HCT116 (cell line): ENCODE measurements around the gene EEF1AKMT2. TPM values are rescaled to one million over a fixed set of nuclear protein-coding genes. Genes with fewer than 3 reads are reported as not detected.
A peak's percentile ranks its signal among the peaks of the same experiment; 100 is the strongest.

Experiments
- ATAC-seq: fragments of 200-7000 bp; cut with Tn5 transposase; 2 replicates; pipeline ENCODE4 v1.9.1; 2020; ENCODE audit warnings: mild to moderate bottlenecking, moderate library complexity
- BruUV-seq: library from RNA; stranded (reverse); fragments of 400-500 nt; replicated peaks from 2 replicates; lab custom pipeline; 2021; lab: Mats Ljungman, UMichigan
- CTCF ChIA-PET: fragments of 300-600 bp; sonication (Branson Sonifier 250); formaldehyde crosslinking; loops from one replicate; lab custom pipeline; 2021; ENCODE audit warnings: antibody characterized with exemption; lab: Charles Lee
- POLR2A ChIA-PET: fragments of 300-600, 350-600 bp; sonication (Branson Sonifier 250); formaldehyde crosslinking; loops from one replicate; lab custom pipeline; 2021; ENCODE audit warnings: antibody characterized with exemption; lab: Charles Lee
- RAD21 ChIA-PET, 2 experiments: fragments of 300-600 bp; sonication (Branson Sonifier 250); formaldehyde crosslinking; loops; one replicate each; lab custom pipeline; 2023; ENCODE audit warnings: low total read pairs in 2 of 2; ENCODE audit not compliant: uncharacterized antibody in 2 of 2, unreplicated experiment in 2 of 2, low non-redundant PET in 1 of 2; lab: Charles Lee
- DNase-seq: peaks from one replicate; pipeline ENCODE4 v3.0.0-alpha.2; 2010; ENCODE audit warnings: low read depth, low spot score
- H2AFZ ChIP-seq: fragments of 200-600 bp; shearing (Covaris generic), sonication (generic); 2 replicates; pipeline ENCODE4 v1.6.1; 2017; ENCODE audit warnings: low read depth, mixed run types, mixed read lengths, antibody characterized with exemption, low read length; ENCODE audit not compliant: poor library complexity, severe bottlenecking
- H3K27ac ChIP-seq: 2 replicates; pipeline ENCODE4 v1.5.1; 2012; ENCODE audit warnings: low read depth, low read length
- H3K27me3 ChIP-seq: fragments of 200-600 bp; sonication (generic); 2 replicates; pipeline ENCODE4 v1.6.1; 2016; ENCODE audit warnings: mixed run types, low read length, mixed read lengths; ENCODE audit not compliant: insufficient read depth
- H3K36me3 ChIP-seq, 2 experiments: fragments of 200-500 bp in 1 of 2; fragments of 200-600 bp in 1 of 2; sonication (Bioruptor generic) in 1 of 2; sonication (generic) in 1 of 2; 2 replicates each; pipeline versions ENCODE4 v1.5.1 to v1.6.1; 2014 to 2016; ENCODE audit warnings: low read length in 2 of 2, inconsistent platforms in 1 of 2, mixed read lengths in 1 of 2, mixed run types in 1 of 2; ENCODE audit not compliant: insufficient read depth in 2 of 2, control insufficient read depth in 1 of 2
- H3K4me1 ChIP-seq, 2 experiments: fragments of 200-600 bp in 1 of 2; sonication (generic) in 1 of 2; 2 replicates each; pipeline versions ENCODE4 v1.5.1 to v1.6.1; 2012 to 2017; ENCODE audit warnings: low read length in 2 of 2, inconsistent platforms in 1 of 2, mild to moderate bottlenecking in 1 of 2, mixed read lengths in 1 of 2, mixed run types in 1 of 2, moderate library complexity in 1 of 2; ENCODE audit not compliant: insufficient read depth in 2 of 2, control insufficient read depth in 1 of 2
- H3K4me2 ChIP-seq: fragments of 200-600 bp; sonication (generic); 2 replicates; pipeline ENCODE4 v1.6.1; 2017; ENCODE audit warnings: mixed run types, low read length, mixed read lengths
- H3K4me3 ChIP-seq, 2 experiments: fragments of 200-600 bp in 1 of 2; sonication (generic) in 1 of 2; replicated peaks in 1 of 2; 2 replicates each; pipeline ENCODE4 v1.5.1; 2011 to 2016; ENCODE audit warnings: low read length in 2 of 2, control low read depth in 1 of 2, low read depth in 1 of 2, mild to moderate bottlenecking in 1 of 2, mixed read lengths in 1 of 2, mixed run types in 1 of 2
- H3K79me2 ChIP-seq: fragments of 200-600 bp; sonication (generic); 2 replicates; pipeline ENCODE4 v1.6.1; 2017; ENCODE audit warnings: mild to moderate bottlenecking, mixed run types, low read length, moderate library complexity, mixed read lengths; ENCODE audit not compliant: insufficient read depth
- H3K9ac ChIP-seq: fragments of 200-600 bp; sonication (generic); 2 replicates; pipeline ENCODE4 v1.6.1; 2016; ENCODE audit warnings: low read length, mixed read lengths
- H3K9me2 ChIP-seq: fragments of 200-600 bp; sonication (generic), shearing (Covaris generic); 2 replicates; pipeline ENCODE4 v1.6.1; 2017; ENCODE audit warnings: mixed run types, mild to moderate bottlenecking, moderate library complexity; ENCODE audit not compliant: insufficient read depth
- H3K9me3 ChIP-seq, 2 experiments: fragments of 200-500 bp in 1 of 2; fragments of 200-600 bp in 1 of 2; sonication (Bioruptor generic) in 1 of 2; sonication (generic) in 1 of 2; 2 replicates each; pipeline ENCODE4 v1.6.1; 2014 to 2017; ENCODE audit warnings: low read length in 2 of 2, mixed read lengths in 2 of 2, inconsistent platforms in 1 of 2, low read depth in 1 of 2, mild to moderate bottlenecking in 1 of 2, mixed run types in 1 of 2, moderate library complexity in 1 of 2; ENCODE audit not compliant: control insufficient read depth in 1 of 2, insufficient read depth in 1 of 2
- H4K20me1 ChIP-seq: fragments of 200-600 bp; sonication (generic), shearing (Covaris generic); 2 replicates; pipeline ENCODE4 v1.6.1; 2017; ENCODE audit warnings: mixed run types, mild to moderate bottlenecking, moderate library complexity; ENCODE audit not compliant: insufficient read depth
- CBX3 ChIP-seq: IDR thresholded peaks from 2 replicates; pipeline ENCODE4 v1.6.1; 2012; ENCODE audit warnings: low read depth
- CEBPB ChIP-seq: IDR thresholded peaks from 2 replicates; pipeline ENCODE4 v1.6.1; 2012; ENCODE audit warnings: low read depth
- EGR1 ChIP-seq: IDR thresholded peaks from 2 replicates; pipeline ENCODE4 v1.6.1; 2012; ENCODE audit warnings: low read depth
- ELF1 ChIP-seq: IDR thresholded peaks from 2 replicates; pipeline ENCODE4 v1.6.1; 2012; ENCODE audit warnings: low read depth, borderline replicate concordance
- EZH2 ChIP-seq: fragments of 200-600 bp; sonication (generic); IDR thresholded peaks from 2 replicates; pipeline ENCODE4 v1.6.1; 2017; ENCODE audit warnings: antibody characterized with exemption, mixed run types
- POLR2A ChIP-seq: IDR thresholded peaks from 2 replicates; pipeline ENCODE4 v1.7.0; 2011; ENCODE audit warnings: borderline replicate concordance; ENCODE audit not compliant: insufficient read depth, insufficient read length; ENCODE audit errors: extremely low read depth
- POLR2AphosphoS5 ChIP-seq: IDR thresholded peaks from 2 replicates; pipeline ENCODE4 v1.6.1; 2011; ENCODE audit warnings: mild to moderate bottlenecking, low read depth, low read length, moderate library complexity
- RAD21 ChIP-seq: IDR thresholded peaks from 2 replicates; pipeline ENCODE4 v1.6.1; 2012; ENCODE audit warnings: low read depth, mild to moderate bottlenecking
- SIN3A ChIP-seq: IDR thresholded peaks from 2 replicates; pipeline ENCODE4 v1.6.1; 2012; ENCODE audit warnings: low read depth
- SP1 ChIP-seq: IDR thresholded peaks from 2 replicates; pipeline ENCODE4 v1.6.1; 2012; ENCODE audit warnings: low read depth
- SRF ChIP-seq: IDR thresholded peaks from 2 replicates; pipeline ENCODE4 v1.6.1; 2012; ENCODE audit warnings: low read depth
- TCF7L2 ChIP-seq: IDR thresholded peaks from 2 replicates; pipeline ENCODE4 v1.7.0; 2011; ENCODE audit warnings: borderline replicate concordance, inconsistent platforms; ENCODE audit not compliant: insufficient read depth, insufficient read length; ENCODE audit errors: extremely low read depth
- YY1 ChIP-seq: IDR thresholded peaks from 2 replicates; pipeline ENCODE4 v1.6.1; 2011; ENCODE audit warnings: low read length, low read depth, moderate library complexity, mild to moderate bottlenecking; ENCODE audit not compliant: insufficient replicate concordance; ENCODE audit errors: extremely low read depth
- ZNF274 ChIP-seq: fragments of 200-500 bp; sonication (Bioruptor generic); IDR thresholded peaks from 2 replicates; pipeline ENCODE4 v1.6.1; 2014; ENCODE audit warnings: mild to moderate bottlenecking, low read depth, low read length, inconsistent platforms
- intact Hi-C: fragments of 100-400 bp; cut with micrococcal nuclease; formaldehyde crosslinking; loops from 2 replicates; pipeline ENCODE4 v1.10.0; 2022
- total RNA-seq: library from RNA; stranded (reverse); gene quantifications from one replicate; pipeline ENCODE4 v1.2.1, GENCODE V29; 2021; ENCODE audit not compliant: unreplicated experiment
- TF ChIP-seq, protein P1 (sequence below): IDR thresholded peaks from 2 replicates; pipeline ENCODE4 v1.6.1; 2012; ENCODE audit warnings: low read depth
- TF ChIP-seq, protein P2 (sequence below), 3 experiments: fragments of 200-600 bp in 1 of 3; sonication (generic) in 1 of 3; IDR thresholded peaks in 2 of 3; conservative IDR thresholded peaks in 1 of 3; 2 replicates each; pipeline ENCODE4 v1.5.1; 2012 to 2017; ENCODE audit warnings: low read depth in 2 of 3, low read length in 2 of 3, antibody characterized with exemption in 1 of 3, borderline replicate concordance in 1 of 3, control low read depth in 1 of 3, mild to moderate bottlenecking in 1 of 3, mixed read lengths in 1 of 3, mixed run types in 1 of 3, moderate library complexity in 1 of 3; ENCODE audit not compliant: insufficient read depth in 1 of 3
- TF ChIP-seq, protein P3 (sequence below): IDR thresholded peaks from 2 replicates; pipeline ENCODE4 v1.6.1; 2011; ENCODE audit warnings: mild to moderate bottlenecking, low read length, moderate library complexity; ENCODE audit not compliant: insufficient replicate concordance; ENCODE audit errors: extremely low read depth

The EEF1AKMT2 gene
- total RNA-seq, 1 experiment from 2014 or later: 39.6 TPM

DNA sequence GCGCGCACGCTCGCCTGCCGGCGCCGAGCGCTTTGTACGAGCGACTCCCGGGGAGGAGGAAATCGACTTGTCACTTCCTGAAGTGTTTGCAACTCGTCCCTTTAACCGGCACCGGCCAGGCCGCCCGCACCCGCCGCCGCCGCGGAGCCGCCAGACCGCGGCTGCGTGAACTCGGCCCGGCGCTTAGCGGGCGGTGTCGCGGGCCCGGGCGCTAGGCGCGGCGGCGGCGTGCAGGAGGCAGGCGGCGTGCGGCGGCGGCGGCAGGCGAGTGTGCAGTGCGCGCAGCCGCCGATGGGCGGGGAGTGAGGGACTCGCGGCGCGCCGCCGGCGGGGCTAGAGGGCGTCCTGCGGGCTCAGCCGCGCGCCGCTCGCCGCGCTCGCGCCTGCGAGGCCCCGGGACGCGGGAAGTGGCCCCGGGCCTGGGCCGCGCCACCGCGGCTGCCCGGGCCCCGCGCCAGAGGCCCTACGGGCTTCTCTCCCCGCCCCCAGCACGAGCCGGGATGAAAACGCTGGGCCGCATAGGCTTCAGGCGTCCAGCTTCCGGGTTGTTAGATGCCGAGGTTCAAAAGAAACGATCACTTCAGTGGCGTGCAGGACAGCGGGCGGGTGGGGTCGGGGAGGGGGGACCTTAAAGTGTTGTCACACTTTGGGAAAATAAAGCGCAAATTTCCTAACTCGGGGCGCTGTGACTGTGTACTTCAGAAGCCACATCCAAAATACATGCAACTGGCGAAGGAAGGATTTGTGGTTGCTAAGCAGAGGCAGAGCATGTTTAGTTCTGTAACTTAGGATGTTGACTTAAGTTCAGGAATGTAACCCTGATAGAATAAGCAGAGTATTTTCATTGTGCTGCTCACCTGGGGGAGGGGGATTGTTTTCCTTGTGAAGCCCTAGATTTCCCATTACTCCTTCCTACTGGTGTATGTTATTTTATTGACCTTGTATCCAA, 47.3 kb downstream of the EEF1AKMT2 start, which contains the start of gene FAM53B:
FAM53B (minus strand) TSS at position 277 of the 949 bp plus-strand sequence. CDS start 37,665 bp downstream, outside the sequence.
- intact Hi-C loops: loop anchor here (1.0 to 5.0 kb wide), 5 partner anchors 97 to 1162 kb away; partner anchors contain the start of gene OAT
- peak; percentile 56 for DNase-seq
- peak within 1 kb of the TSS; percentile 63 for H3K27ac ChIP-seq
- H3K4me1 ChIP-seq: peaks cover 22 to 36% of the 10 kb centered on the region in 2 experiments
- no peaks in the 10 kb centered on the region for H3K27me3 ChIP-seq
- peak within 1 kb of the TSS; percentile 69 to 72 for H3K4me3 ChIP-seq
- peaks cover 4 to 11% of the 10 kb centered on the region in 2 experiments; a peak in 3 of 4 replicates for H3K36me3 ChIP-seq
- H3K4me2 ChIP-seq: peak within 1 kb of the TSS; percentile 90
- H3K79me2 ChIP-seq: peaks cover 15% of the 10 kb centered on the region; the same call in 1 of the 2 replicates
- no TSS peak for BruUV-seq
- CTCF ChIA-PET: interaction anchor here (1.2 to 3.5 kb wide), 8 partner anchors 11 to 300 kb away, joined by 3 to 27 read pairs (median 5); no protein-coding TSS in a partner anchor
- H3K9me3 ChIP-seq: no peaks in the 10 kb centered on the region
- H3K9me2 ChIP-seq: no peaks in the 10 kb centered on the region
- POLR2A ChIA-PET: interaction anchor here (1.0 kb wide), 1 partner anchor 13 kb away, joined by 3 read pairs; no protein-coding TSS in a partner anchor
- peak within 1 kb of the TSS; percentile 75 for H3K9ac ChIP-seq
- ATAC-seq: peak; percentile 86
- H4K20me1 ChIP-seq: no peaks in the 10 kb centered on the region
- H2AFZ ChIP-seq: no peak within 1 kb of the TSS
- RAD21 ChIA-PET: interaction anchor here in 1 of 2 experiments (0.6 kb wide), 1 partner anchor 135 kb away, joined by 3 read pairs; no protein-coding TSS in a partner anchor
- TF ChIP-seq CEBPB (no peak), RAD21 (no peak), CBX3 (no peak), EZH2 (no peak), YY1 (no peak), POLR2AphosphoS5 (peak; percentile 40; the same call in 1 of the 2 replicates), TCF7L2 (peak; percentile 77), ZNF274 (no peak), ELF1 (no peak; the same call in 1 of the 2 replicates), EGR1 (no peak), SP1 (no peak), POLR2A (peak; percentile 53), SRF (no peak), SIN3A (peak; percentile 67; the same call in 1 of the 2 replicates)
- TF ChIP-seq, protein P1, sequence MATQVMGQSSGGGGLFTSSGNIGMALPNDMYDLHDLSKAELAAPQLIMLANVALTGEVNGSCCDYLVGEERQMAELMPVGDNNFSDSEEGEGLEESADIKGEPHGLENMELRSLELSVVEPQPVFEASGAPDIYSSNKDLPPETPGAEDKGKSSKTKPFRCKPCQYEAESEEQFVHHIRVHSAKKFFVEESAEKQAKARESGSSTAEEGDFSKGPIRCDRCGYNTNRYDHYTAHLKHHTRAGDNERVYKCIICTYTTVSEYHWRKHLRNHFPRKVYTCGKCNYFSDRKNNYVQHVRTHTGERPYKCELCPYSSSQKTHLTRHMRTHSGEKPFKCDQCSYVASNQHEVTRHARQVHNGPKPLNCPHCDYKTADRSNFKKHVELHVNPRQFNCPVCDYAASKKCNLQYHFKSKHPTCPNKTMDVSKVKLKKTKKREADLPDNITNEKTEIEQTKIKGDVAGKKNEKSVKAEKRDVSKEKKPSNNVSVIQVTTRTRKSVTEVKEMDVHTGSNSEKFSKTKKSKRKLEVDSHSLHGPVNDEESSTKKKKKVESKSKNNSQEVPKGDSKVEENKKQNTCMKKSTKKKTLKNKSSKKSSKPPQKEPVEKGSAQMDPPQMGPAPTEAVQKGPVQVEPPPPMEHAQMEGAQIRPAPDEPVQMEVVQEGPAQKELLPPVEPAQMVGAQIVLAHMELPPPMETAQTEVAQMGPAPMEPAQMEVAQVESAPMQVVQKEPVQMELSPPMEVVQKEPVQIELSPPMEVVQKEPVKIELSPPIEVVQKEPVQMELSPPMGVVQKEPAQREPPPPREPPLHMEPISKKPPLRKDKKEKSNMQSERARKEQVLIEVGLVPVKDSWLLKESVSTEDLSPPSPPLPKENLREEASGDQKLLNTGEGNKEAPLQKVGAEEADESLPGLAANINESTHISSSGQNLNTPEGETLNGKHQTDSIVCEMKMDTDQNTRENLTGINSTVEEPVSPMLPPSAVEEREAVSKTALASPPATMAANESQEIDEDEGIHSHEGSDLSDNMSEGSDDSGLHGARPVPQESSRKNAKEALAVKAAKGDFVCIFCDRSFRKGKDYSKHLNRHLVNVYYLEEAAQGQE: no peak
- TF ChIP-seq, protein P2, sequence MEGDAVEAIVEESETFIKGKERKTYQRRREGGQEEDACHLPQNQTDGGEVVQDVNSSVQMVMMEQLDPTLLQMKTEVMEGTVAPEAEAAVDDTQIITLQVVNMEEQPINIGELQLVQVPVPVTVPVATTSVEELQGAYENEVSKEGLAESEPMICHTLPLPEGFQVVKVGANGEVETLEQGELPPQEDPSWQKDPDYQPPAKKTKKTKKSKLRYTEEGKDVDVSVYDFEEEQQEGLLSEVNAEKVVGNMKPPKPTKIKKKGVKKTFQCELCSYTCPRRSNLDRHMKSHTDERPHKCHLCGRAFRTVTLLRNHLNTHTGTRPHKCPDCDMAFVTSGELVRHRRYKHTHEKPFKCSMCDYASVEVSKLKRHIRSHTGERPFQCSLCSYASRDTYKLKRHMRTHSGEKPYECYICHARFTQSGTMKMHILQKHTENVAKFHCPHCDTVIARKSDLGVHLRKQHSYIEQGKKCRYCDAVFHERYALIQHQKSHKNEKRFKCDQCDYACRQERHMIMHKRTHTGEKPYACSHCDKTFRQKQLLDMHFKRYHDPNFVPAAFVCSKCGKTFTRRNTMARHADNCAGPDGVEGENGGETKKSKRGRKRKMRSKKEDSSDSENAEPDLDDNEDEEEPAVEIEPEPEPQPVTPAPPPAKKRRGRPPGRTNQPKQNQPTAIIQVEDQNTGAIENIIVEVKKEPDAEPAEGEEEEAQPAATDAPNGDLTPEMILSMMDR (IDR thresholded peaks at IDR 0.05 in 2 of 3, conservative IDR thresholded peaks at IDR 0.05 in 1 of 3; ENCODE audit: borderline replicate concordance in 1 of 3, insufficient read depth in 1 of 3, low read depth in 2 of 3, low read length in 2 of 3): no peak
- TF ChIP-seq, protein P3, sequence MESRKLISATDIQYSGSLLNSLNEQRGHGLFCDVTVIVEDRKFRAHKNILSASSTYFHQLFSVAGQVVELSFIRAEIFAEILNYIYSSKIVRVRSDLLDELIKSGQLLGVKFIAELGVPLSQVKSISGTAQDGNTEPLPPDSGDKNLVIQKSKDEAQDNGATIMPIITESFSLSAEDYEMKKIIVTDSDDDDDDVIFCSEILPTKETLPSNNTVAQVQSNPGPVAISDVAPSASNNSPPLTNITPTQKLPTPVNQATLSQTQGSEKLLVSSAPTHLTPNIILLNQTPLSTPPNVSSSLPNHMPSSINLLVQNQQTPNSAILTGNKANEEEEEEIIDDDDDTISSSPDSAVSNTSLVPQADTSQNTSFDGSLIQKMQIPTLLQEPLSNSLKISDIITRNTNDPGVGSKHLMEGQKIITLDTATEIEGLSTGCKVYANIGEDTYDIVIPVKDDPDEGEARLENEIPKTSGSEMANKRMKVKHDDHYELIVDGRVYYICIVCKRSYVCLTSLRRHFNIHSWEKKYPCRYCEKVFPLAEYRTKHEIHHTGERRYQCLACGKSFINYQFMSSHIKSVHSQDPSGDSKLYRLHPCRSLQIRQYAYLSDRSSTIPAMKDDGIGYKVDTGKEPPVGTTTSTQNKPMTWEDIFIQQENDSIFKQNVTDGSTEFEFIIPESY: peak; percentile 17
